GM10248 (cell line): Measurements from ENCODE around the gene ATG16L2.

ENCODE experiments used
- CTCF ChIA-PET: fragments of 300-600 bp; sonication (Branson Sonifier 250); formaldehyde crosslinking; extraction: SDS; loops from one replicate; lab custom pipeline; 2021; ENCODE audit warnings: antibody characterized with exemption; lab: Yijun Ruan, JAX
- POLR2A ChIA-PET: fragments of 350-650 bp; sonication (Branson Sonifier 250); formaldehyde crosslinking; extraction: SDS; loops from one replicate; lab custom pipeline; 2020; ENCODE audit warnings: antibody characterized with exemption; lab: Yijun Ruan, JAX
- DNase-seq: peaks from one replicate; pipeline ENCODE4 v3.0.0; 2012; ENCODE audit errors: extremely low spot score
- CTCF ChIP-seq: IDR thresholded peaks from 2 replicates; pipeline ENCODE4 v1.5.1; 2012; ENCODE audit warnings: mild to moderate bottlenecking, low read depth; ENCODE audit errors: extremely low read depth, missing control alignments, control extremely low read depth

Gene ATG16L2

GRCh38 chr11:72834905-72835304 is 20.7 kb downstream of the ATG16L2 start:
- ChIA-PET CTCF (interaction anchor here (1.5 to 9.5 kb wide), 3 partner anchors 11 to 344 kb away, joined by 4 to 204 read pairs (median 38); no protein-coding TSS in a partner anchor), POLR2A (no interaction called here)
- TF ChIP-seq CTCF = no peak
- DNase-seq = no peak

- TF ChIP-seq CTCF = no peak
- POLR2A ChIA-PET = interaction anchor here (0.9 kb wide), 1 partner anchor 114 kb away, joined by 5 read pairs; no protein-coding TSS in a partner anchor
- DNase-seq = no peak
- CTCF ChIA-PET = no interaction called here
Observed at GRCh38 chr11:72836111-72836510, 21.9 kb downstream of the ATG16L2 start.

- no peak for DNase-seq
- POLR2A ChIA-PET = no interaction called here
- no peak for TF ChIP-seq CTCF
- CTCF ChIA-PET = interaction anchor here (1.1 to 2.5 kb wide), 2 partner anchors 7 to 339 kb away, joined by 3 to 11 read pairs; no protein-coding TSS in a partner anchor
Observed at GRCh38 chr11:72838691-72839305, 24.6 kb downstream of the ATG16L2 start.

- TF ChIP-seq CTCF = no peak
- no peak for DNase-seq
- ChIA-PET CTCF (interaction anchor here (1.0 to 2.5 kb wide), 5 partner anchors 9 to 353 kb away, joined by 3 to 14 read pairs (median 4); no protein-coding TSS in a partner anchor), POLR2A (interaction anchor here (0.8 kb wide), 1 partner anchor 337 kb away, joined by 3 read pairs; no protein-coding TSS in a partner anchor)
Observed at GRCh38 chr11:72840780-72841179, 26.6 kb downstream of the ATG16L2 start.

GRCh38 chr11:72841397-72841796 is 27.2 kb downstream of the ATG16L2 start:
- TF ChIP-seq CTCF = no peak
- ChIA-PET POLR2A (interaction anchor here (0.7 kb wide), 1 partner anchor 30 kb away, joined by 10 read pairs; no protein-coding TSS in a partner anchor), CTCF (interaction anchor here (1.0 to 2.5 kb wide), 5 partner anchors 9 to 352 kb away, joined by 3 to 14 read pairs (median 4); no protein-coding TSS in a partner anchor)

GRCh38 chr11:72842126-72842525 is 27.9 kb downstream of the ATG16L2 start:
- DNase-seq = no peak
- CTCF ChIA-PET = interaction anchor here (2.3 kb wide), 1 partner anchor 10 kb away, joined by 14 read pairs; no protein-coding TSS in a partner anchor
- no peak for TF ChIP-seq CTCF
- POLR2A ChIA-PET = no interaction called here

More at GRCh38 chr11:72841397-72841796, 27.2 kb downstream of the ATG16L2 start:
- DNase-seq = no peak
